Activated naive CD8-positive, alpha-beta T cell treated with anti-CD3 and anti-CD28 coated beads for 36 hours (primary cell): ENCODE data around the gene RPS19. TPM values are rescaled to one million over a fixed set of nuclear protein-coding genes. Genes with fewer than 3 reads are reported as not detected.
"Not testable (repeated sequence)": the region's sequence is repeated elsewhere in the genome, so short reads cannot be mapped to it uniquely, and the experiment has no call there.

ENCODE experiments used
- DNase-seq: peaks from one replicate; pipeline ENCODE4 v3.0.0; 2021
- H3K27ac Mint-ChIP-seq: one replicate; pipeline ENCODE4 v1.8.0; 2022; ENCODE audit warnings: mild to moderate bottlenecking, moderate library complexity, mixed read lengths
- H3K27me3 Mint-ChIP-seq: one replicate; pipeline ENCODE4 v1.8.0; 2022; ENCODE audit warnings: mild to moderate bottlenecking, mixed read lengths
- H3K36me3 Mint-ChIP-seq: one replicate; pipeline ENCODE4 v1.8.0; 2021; ENCODE audit warnings: mild to moderate bottlenecking, mixed read lengths
- H3K4me1 Mint-ChIP-seq: one replicate; pipeline ENCODE4 v1.8.0; 2021; ENCODE audit warnings: mixed read lengths
- H3K4me3 Mint-ChIP-seq: one replicate; pipeline ENCODE4 v1.8.0; 2022; ENCODE audit warnings: mild to moderate bottlenecking, moderate library complexity, mixed read lengths
- H3K9me3 Mint-ChIP-seq: one replicate; pipeline ENCODE4 v1.8.0; 2022; ENCODE audit warnings: mixed read lengths
- total RNA-seq, 2 experiments: library from RNA; stranded (reverse); gene quantifications; one replicate each; pipeline ENCODE4 v1.2.3, GENCODE V29; 2021

RPS19 gene
- total RNA-seq, 2 experiments from 2014 or later, result 3,012 to 3,178 TPM

DNA sequence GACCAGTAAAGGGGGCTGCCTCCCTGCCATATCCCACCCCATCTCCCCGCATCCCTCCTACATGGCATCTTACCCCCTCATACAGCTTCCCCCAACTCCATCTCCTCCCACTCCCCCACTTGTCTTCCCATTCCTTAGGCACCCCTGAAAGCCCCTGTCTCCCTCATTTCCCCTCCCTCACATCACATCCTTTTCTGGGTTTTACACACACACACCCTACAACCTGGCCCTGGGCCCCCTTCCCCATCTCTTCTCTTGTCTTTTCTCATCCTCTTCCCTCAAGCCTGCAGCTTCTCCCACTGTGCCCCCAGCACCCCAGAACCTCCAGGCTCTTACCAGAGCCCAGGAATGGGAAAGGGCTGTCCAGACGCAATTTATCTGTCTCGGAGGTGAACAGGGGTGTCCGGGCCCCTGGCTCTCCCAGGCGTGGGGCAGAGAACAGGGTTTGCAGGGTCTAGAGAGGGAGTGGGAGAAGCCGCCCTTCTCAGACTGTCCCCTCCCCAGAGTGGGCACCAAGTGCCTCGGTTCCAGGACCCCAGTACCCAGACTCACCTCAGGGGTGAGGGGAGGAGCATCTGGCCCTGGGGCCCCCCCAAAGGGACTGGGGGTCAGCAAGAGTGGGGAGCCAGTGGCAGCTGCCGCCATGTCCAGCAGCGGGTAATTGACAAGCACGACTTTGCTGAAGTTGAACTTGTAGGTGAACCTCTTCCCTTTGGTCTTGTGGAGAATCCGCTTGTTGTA, 48.8 kb downstream of the RPS19 start:
- H3K27ac Mint-ChIP-seq, result no peak overlapping the region

DNA sequence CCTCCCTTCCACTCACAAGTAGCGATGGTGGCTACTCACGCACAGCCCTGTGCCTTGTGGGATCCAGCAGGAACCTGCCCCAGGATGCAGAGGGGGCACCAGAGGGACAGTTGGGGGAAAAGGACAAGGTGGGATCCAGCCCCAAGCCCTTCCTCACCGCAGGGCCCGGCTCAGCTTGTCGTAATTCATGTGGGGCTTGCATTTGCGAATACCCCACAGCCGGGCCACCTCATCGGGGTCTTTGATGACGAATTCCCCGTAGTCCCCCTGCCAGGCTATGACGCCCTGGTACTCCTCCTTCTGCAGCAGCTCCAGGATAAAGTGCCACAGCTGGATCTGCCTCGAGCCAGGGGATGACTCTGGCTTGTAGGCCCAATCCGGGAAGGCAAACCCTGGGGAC, 49.7 kb downstream of the RPS19 start:
- no peaks in the 10 kb centered on the region for H3K9me3 Mint-ChIP-seq
- peaks cover 8% of the 10 kb centered on the region for H3K36me3 Mint-ChIP-seq
- no peak overlapping the region for H3K4me3 Mint-ChIP-seq
- no peak for DNase-seq
- H3K4me1 Mint-ChIP-seq, result peaks cover 33% of the 10 kb centered on the region
- H3K27ac Mint-ChIP-seq, result no peak overlapping the region
- H3K27me3 Mint-ChIP-seq, result peaks cover 28% of the 10 kb centered on the region

More for the DNA sequence above, 48.8 kb downstream of the RPS19 start:
- Mint-ChIP-seq H3K4me1 (peaks cover 32% of the 10 kb centered on the region), H3K36me3 (peaks cover 14% of the 10 kb centered on the region), H3K4me3 (no peak overlapping the region), H3K9me3 (no peaks in the 10 kb centered on the region), H3K27me3 (peaks cover 21% of the 10 kb centered on the region)
- no peak for DNase-seq

- Mint-ChIP-seq H3K27ac (peak overlapping the region; percentile 1), H3K27me3 (peaks cover 28% of the 10 kb centered on the region), H3K36me3 (peaks cover 7% of the 10 kb centered on the region), H3K4me3 (no peak overlapping the region), H3K9me3 (no peaks in the 10 kb centered on the region), H3K4me1 (peaks cover 32% of the 10 kb centered on the region)
- no peak for DNase-seq
Measured at GRCh38 chr19:41910240-41910991, 50.4 kb downstream of the RPS19 start.

DNA sequence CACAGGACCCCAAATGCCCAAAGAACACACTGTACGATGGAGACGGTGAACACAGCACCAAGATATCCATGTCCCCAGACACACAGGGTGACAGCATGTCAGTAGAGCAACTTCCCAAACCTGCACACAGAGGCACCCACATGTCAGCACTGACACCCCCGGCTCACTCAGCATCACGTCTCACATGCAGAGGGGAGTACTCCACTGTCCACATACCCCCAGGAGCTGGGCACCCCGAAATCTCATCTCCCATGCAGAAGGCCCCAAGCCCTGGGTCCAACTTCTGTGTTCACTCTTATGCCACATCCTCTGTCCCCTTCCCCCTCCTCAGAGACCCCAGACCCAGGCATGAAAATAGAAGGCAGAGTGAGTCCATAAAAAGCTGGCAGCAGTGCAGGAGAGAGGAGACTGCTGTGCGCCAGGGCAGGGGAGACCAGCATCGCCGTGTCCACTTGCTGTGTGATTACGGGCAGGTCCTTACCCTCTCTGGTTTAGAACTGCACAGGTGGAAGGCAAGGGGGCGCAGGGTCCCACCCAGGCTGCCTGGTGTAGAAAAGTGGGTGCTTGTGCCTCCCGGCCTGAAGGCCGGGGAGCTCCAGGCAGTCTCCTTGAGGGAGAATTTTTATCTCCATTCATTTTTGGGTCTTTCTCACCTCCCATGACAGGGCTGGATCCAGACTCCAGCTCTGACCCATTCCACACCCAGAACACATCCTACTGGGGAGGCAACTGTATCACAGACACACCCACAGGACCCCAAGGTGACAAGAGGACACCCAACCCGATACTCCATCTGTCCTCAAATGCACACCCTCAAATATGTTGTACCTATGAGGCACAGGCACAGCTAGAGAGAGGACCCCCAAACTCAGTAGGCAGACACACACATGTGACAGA, 51.2 kb downstream of the RPS19 start:
- peaks cover 25% of the 10 kb centered on the region for H3K4me1 Mint-ChIP-seq
- H3K27ac Mint-ChIP-seq, result no peak overlapping the region
- DNase-seq, result no peak
- no peaks in the 10 kb centered on the region for H3K9me3 Mint-ChIP-seq
- no peak overlapping the region for H3K4me3 Mint-ChIP-seq
- H3K27me3 Mint-ChIP-seq, result peaks cover 28% of the 10 kb centered on the region
- peaks cover 4% of the 10 kb centered on the region for H3K36me3 Mint-ChIP-seq

GRCh38 chr19:41911889-41912731, 52.1 kb downstream of the RPS19 start:
- Mint-ChIP-seq H3K27me3 (peaks cover 28% of the 10 kb centered on the region), H3K4me1 (peaks cover 21% of the 10 kb centered on the region), H3K36me3 (no peaks in the 10 kb centered on the region), H3K4me3 (peak overlapping the region; percentile 35), H3K9me3 (no peaks in the 10 kb centered on the region), H3K27ac (no peak overlapping the region)
- no peak for DNase-seq

GRCh38 chr19:41912899-41913537, 53.0 kb downstream of the RPS19 start:
- no peaks in the 10 kb centered on the region for H3K9me3 Mint-ChIP-seq
- H3K27me3 Mint-ChIP-seq, result peaks cover 28% of the 10 kb centered on the region
- DNase-seq, result no peak
- H3K4me1 Mint-ChIP-seq, result peaks cover 21% of the 10 kb centered on the region
- H3K4me3 Mint-ChIP-seq, result no peak overlapping the region
- H3K27ac Mint-ChIP-seq, result no peak overlapping the region
- H3K36me3 Mint-ChIP-seq, result no peaks in the 10 kb centered on the region

GRCh38 chr19:41913538-41914423, 53.7 kb downstream of the RPS19 start:
- no peak overlapping the region for H3K4me3 Mint-ChIP-seq

DNA sequence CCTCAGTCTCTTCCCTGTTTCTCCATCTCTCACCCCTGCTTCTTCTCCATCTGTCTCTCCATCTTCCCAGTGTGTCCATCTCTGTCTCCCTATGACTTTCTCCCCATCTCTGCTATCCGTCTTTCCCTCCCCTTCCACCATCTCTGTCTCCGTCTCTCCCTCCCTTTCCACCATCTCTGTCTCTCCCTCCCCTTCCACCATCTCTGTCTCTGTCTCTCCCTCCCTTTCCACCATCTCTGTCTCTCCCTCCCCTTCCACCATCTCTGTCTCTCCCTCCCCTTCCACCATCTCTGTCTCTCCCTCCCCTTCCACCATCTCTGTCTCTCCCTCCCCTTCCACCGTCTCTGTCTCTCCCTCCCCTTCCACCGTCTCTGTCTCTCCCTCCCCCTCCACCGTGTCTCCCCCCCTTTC, 54.4 kb downstream of the RPS19 start:
- not testable (repeated sequence) for H3K9me3 Mint-ChIP-seq, H3K27ac Mint-ChIP-seq, H3K36me3 Mint-ChIP-seq, DNase-seq, H3K4me3 Mint-ChIP-seq
- peaks cover 21% of the 10 kb centered on the region for H3K4me1 Mint-ChIP-seq
- peaks cover 28% of the 10 kb centered on the region for H3K27me3 Mint-ChIP-seq

More at GRCh38 chr19:41913538-41914423, 53.7 kb downstream of the RPS19 start:
- H3K27ac Mint-ChIP-seq, result no peak overlapping the region
- peaks cover 28% of the 10 kb centered on the region for H3K27me3 Mint-ChIP-seq
- peaks cover 21% of the 10 kb centered on the region for H3K4me1 Mint-ChIP-seq
- no peak for DNase-seq
- H3K9me3 Mint-ChIP-seq, result no peaks in the 10 kb centered on the region
- no peaks in the 10 kb centered on the region for H3K36me3 Mint-ChIP-seq

- Mint-ChIP-seq H3K9me3 (no peaks in the 10 kb centered on the region), H3K27ac (no peak overlapping the region), H3K36me3 (no peaks in the 10 kb centered on the region), H3K4me1 (peaks cover 21% of the 10 kb centered on the region), H3K27me3 (peaks cover 28% of the 10 kb centered on the region), H3K4me3 (no peak overlapping the region)
- DNase-seq, result no peak
Measured at GRCh38 chr19:41915021-41915775, 55.1 kb downstream of the RPS19 start.

DNA sequence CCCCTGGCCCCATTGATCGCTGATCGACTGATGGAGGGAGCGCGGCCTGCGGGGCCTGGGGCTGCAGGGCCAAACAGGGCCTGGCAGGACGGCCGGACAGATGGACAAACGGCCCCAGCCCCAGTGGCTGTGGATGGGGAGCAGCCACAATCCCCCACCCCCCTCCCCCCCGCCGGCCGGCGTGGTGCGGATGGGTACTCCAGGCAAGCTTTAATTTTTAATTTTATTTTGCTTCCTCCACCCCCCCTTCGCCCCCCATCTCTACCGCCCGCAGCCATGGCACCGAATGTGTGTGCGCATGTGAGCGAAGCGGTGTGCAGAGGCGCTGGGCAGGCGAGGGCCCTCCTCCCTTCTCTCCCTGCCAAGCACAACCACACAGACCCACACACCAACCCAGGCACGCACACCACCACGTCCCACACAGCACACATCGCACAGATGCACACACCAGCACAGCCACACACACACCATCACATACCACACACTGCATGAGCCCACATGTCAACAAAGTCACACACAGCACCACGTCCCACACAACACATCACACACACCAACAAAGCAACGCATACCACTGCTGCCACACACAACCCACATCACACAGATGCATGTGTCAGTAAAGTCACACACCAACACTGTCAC, 55.8 kb downstream of the RPS19 start:
- peaks cover 16% of the 10 kb centered on the region for H3K4me1 Mint-ChIP-seq
- H3K36me3 Mint-ChIP-seq, result no peaks in the 10 kb centered on the region
- peaks cover 28% of the 10 kb centered on the region for H3K27me3 Mint-ChIP-seq
- no peaks in the 10 kb centered on the region for H3K9me3 Mint-ChIP-seq
- H3K27ac Mint-ChIP-seq, result no peak overlapping the region
- H3K4me3 Mint-ChIP-seq, result no peak overlapping the region
- no peak for DNase-seq

GRCh38 chr19:41917676-41918075, 57.6 kb downstream of the RPS19 start:
- Mint-ChIP-seq H3K27me3 (peaks cover 25% of the 10 kb centered on the region), H3K9me3 (no peaks in the 10 kb centered on the region), H3K36me3 (no peaks in the 10 kb centered on the region), H3K27ac (no peak overlapping the region), H3K4me1 (peaks cover 13% of the 10 kb centered on the region), H3K4me3 (no peak overlapping the region)
- no peak for DNase-seq

- H3K36me3 Mint-ChIP-seq, result no peaks in the 10 kb centered on the region
- no peak for DNase-seq
- H3K27ac Mint-ChIP-seq, result no peak overlapping the region
- H3K4me3 Mint-ChIP-seq, result no peak overlapping the region
- H3K9me3 Mint-ChIP-seq, result no peaks in the 10 kb centered on the region
- peaks cover 22% of the 10 kb centered on the region for H3K27me3 Mint-ChIP-seq
- peaks cover 14% of the 10 kb centered on the region for H3K4me1 Mint-ChIP-seq
Measured at GRCh38 chr19:41918095-41918494, 58.0 kb downstream of the RPS19 start.
